Activated CD8-positive, alpha-beta T cell treated with anti-CD3 and anti-CD28 coated beads, Interleukin-2, amount 10 ng/mL, durations not matched to agents 7 days and 5 days (primary cell): Measurements from ENCODE around the gene ABHD18. TPM values are rescaled to one million over a fixed set of nuclear protein-coding genes. Genes with fewer than 3 reads are reported as not detected.
A peak's percentile ranks its signal among the peaks of the same experiment; 100 is the strongest.
"Not testable (repeated sequence)": the region's sequence is repeated elsewhere in the genome, so short reads cannot be mapped to it uniquely, and the experiment has no call there.

Source experiments
- ATAC-seq: fragments of 150-1000 bp; cut with Tn5 transposase; one replicate; pipeline ENCODE4 v1.10.0; 2021; ENCODE audit warnings: moderate library complexity
- CTCF ChIA-PET: fragments of 350-600 bp; sonication (Branson Sonifier 250); formaldehyde crosslinking; loops from one replicate; lab custom pipeline; 2021; ENCODE audit warnings: antibody characterized with exemption; lab: Charles Lee
- POLR2A ChIA-PET: fragments of 350-600 bp; sonication (Branson Sonifier 250); formaldehyde crosslinking; loops from one replicate; lab custom pipeline; 2021; ENCODE audit warnings: antibody characterized with exemption; lab: Charles Lee
- DNase-seq: peaks from one replicate; pipeline ENCODE4 v3.0.0-alpha.2; 2020
- H3K27ac Mint-ChIP-seq: one replicate; pipeline ENCODE4 v1.8.0; 2021; ENCODE audit warnings: mild to moderate bottlenecking, mixed read lengths
- H3K27me3 Mint-ChIP-seq: one replicate; pipeline ENCODE4 v1.8.0; 2021; ENCODE audit warnings: low read depth, mixed read lengths
- H3K36me3 Mint-ChIP-seq: one replicate; pipeline ENCODE4 v1.8.0; 2021; ENCODE audit warnings: low read depth, mixed read lengths
- H3K4me1 Mint-ChIP-seq: one replicate; pipeline ENCODE4 v1.8.0; 2021; ENCODE audit warnings: low read depth, mixed read lengths
- H3K4me3 Mint-ChIP-seq: one replicate; pipeline ENCODE4 v1.8.0; 2021; ENCODE audit warnings: mild to moderate bottlenecking, mixed read lengths
- H3K9me3 Mint-ChIP-seq: one replicate; pipeline ENCODE4 v1.8.0; 2022; ENCODE audit warnings: mixed read lengths; ENCODE audit not compliant: insufficient read depth
- total RNA-seq, 2 experiments: library from RNA; stranded (reverse); gene quantifications; one replicate each; pipeline ENCODE4 v1.2.3, GENCODE V29; 2021

Gene ABHD18
- total RNA-seq, 2 experiments from 2014 or later = 26.4 to 26.5 TPM

DNA sequence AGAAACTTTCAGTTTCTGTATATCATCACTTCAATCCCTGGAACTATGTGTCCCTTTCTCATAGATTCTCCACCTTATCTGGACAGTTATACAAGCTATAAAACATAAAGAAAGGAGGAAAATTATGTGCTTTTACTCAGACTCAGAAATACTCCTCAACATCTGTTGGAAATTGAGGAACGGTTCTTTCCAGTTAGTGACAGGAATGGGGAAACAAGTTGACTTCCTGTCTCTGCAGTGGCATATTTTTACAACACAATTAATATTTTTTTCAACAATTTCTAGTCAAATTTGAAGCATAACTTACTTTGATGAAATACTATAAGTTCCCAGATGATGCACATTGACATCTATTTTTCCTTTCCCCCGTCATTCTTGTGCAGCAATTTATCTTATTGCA is 27.9 kb downstream of the ABHD18 start:
- peak overlapping the region; percentile 15 for H3K4me3 Mint-ChIP-seq
- ChIA-PET POLR2A (no interaction called here), CTCF (no interaction called here)
- DNase-seq (no peak), ATAC-seq (no peak)
- H3K36me3 Mint-ChIP-seq = peaks cover 44% of the 10 kb centered on the region
- no peaks in the 10 kb centered on the region for H3K9me3 Mint-ChIP-seq
- H3K27ac Mint-ChIP-seq = no peak overlapping the region
- H3K27me3 Mint-ChIP-seq = no peaks in the 10 kb centered on the region
- peaks cover 9% of the 10 kb centered on the region for H3K4me1 Mint-ChIP-seq

DNA sequence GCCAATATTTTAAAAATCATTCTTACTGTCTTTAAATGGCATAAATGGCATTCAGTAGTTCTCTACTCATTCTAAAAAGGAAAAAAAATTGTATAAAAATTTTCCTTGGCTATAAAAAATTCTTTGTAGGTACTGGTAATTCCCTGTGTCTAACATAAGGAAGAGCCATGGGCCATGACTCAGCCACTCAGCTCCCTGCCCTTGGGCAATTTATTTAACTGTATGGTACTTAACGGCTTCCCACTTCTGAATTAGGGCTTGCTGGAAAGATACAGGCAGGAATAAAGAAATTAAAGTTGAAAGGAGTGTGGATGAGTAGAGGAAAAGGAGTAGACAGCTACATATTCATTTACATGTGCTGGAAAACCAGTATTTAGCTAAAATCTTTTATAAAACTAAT is 30.6 kb downstream of the ABHD18 start:
- POLR2A ChIA-PET = no interaction called here
- peaks cover 58% of the 10 kb centered on the region for H3K36me3 Mint-ChIP-seq
- no peak overlapping the region for H3K27ac Mint-ChIP-seq
- H3K4me3 Mint-ChIP-seq = no peak overlapping the region
- peaks cover 10% of the 10 kb centered on the region for H3K4me1 Mint-ChIP-seq
- ATAC-seq (no peak), DNase-seq (no peak)
- H3K9me3 Mint-ChIP-seq = peaks cover 10% of the 10 kb centered on the region
- CTCF ChIA-PET = interaction anchor here (0.6 kb wide), 1 partner anchor 293 kb away, joined by 3 read pairs; no protein-coding TSS in a partner anchor
- H3K27me3 Mint-ChIP-seq = no peaks in the 10 kb centered on the region

DNA sequence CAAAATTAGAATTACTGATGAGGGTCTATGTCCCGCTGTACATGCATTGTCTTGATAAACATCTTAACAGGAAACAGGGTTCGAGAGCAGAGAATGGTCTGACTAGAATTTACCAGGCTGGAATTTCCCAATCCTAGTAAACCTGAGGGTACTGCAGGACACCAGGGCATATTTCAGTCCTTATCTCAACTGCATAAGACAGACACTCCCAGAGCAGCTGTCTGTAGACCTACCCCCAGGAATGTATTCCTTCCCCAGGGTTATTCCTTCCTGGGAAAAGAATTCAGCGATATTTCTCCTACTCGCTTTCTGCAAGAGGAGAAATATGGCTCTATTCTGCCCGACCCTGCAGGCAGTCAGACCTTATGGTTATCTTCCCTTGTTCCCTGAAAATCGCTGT is 31.3 kb downstream of the ABHD18 start:
- H3K27me3 Mint-ChIP-seq, H3K4me3 Mint-ChIP-seq, DNase-seq, ATAC-seq, H3K27ac Mint-ChIP-seq, POLR2A ChIA-PET: not testable (repeated sequence)
- H3K36me3 Mint-ChIP-seq = peaks cover 63% of the 10 kb centered on the region
- H3K9me3 Mint-ChIP-seq = peaks cover 10% of the 10 kb centered on the region
- CTCF ChIA-PET = interaction anchor here (0.6 kb wide), 1 partner anchor 292 kb away, joined by 3 read pairs; no protein-coding TSS in a partner anchor
- H3K4me1 Mint-ChIP-seq = peaks cover 17% of the 10 kb centered on the region

DNA sequence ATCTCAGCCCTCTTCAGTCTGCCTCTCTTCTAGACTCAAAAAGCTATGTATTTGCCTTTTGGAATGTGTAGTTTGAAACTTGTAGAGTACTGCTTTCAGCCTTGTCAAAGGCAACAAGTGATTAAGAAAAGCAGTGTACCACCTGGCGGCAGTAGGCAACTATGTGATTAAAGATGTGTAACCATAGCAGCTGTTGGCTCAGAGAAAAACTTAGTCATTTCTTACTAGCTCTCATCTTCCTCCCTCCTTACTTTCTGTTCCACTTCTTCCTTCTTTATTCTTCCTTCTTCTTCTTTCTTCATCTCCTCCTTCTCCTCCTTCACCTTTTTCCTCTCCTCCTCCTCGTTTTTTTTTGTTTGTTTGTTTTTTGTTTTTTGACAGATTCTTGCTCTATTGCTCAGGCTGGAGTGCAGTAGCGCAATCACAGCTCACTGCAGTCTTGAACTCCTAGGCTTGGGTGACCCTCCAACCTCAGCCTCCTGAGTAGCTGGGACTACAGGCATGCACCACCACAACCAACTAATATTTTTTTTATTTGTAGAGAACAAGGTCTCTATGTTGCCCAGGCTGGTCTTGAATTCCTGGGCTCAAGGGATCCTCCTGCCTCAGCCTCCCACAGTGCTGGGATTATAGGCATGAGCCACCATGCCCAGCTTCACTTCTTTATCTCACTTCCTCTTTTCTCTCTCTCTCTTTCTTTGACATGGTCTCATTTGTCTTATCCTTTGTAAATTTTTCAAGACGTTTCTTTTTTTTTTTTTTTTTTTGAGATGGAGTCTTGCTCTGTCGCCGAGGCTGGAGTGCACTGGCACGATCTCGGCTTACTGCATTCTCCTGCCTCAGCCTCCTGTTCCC is 32.6 kb downstream of the ABHD18 start:
- Mint-ChIP-seq H3K4me1 (peaks cover 19% of the 10 kb centered on the region), H3K9me3 (peaks cover 10% of the 10 kb centered on the region), H3K36me3 (peaks cover 68% of the 10 kb centered on the region), H3K27ac (peak overlapping the region; percentile 69), H3K27me3 (no peaks in the 10 kb centered on the region), H3K4me3 (no peak overlapping the region)
- CTCF ChIA-PET = interaction anchor here (1.6 kb wide), 1 partner anchor 33 kb away, joined by 4 read pairs; the partner anchor contains the start of genes ABHD18 and MFSD8
- POLR2A ChIA-PET = interaction anchor here (0.7 kb wide), 1 partner anchor 63 kb away, joined by 6 read pairs; the partner anchor contains the start of gene LARP1B
- ATAC-seq = peak; percentile 30
- DNase-seq = peak; percentile 23

DNA sequence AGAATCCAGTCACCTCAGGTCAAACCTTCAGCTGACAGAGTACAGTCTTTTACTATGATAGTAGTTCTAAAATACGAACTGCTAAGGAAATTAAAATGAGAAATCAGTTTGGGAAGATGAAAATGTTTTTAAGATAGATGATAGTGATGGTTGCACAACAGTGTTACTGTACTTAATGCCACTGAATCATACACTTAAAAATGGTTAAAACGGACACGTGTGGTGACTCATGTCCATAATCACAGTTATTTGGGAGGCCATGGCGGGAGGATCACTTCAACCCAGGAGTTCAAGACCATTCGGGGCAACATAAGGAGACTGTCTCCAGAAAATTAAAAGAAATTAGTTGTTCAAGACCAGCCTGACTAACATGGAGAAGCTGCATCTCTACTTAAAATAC is 41.4 kb downstream of the ABHD18 start:
- Mint-ChIP-seq H3K4me3 (no peak overlapping the region), H3K36me3 (peaks cover 31% of the 10 kb centered on the region), H3K27me3 (no peaks in the 10 kb centered on the region), H3K27ac (no peak overlapping the region), H3K4me1 (peaks cover 4% of the 10 kb centered on the region), H3K9me3 (no peaks in the 10 kb centered on the region)
- ATAC-seq (no peak), DNase-seq (no peak)
- POLR2A ChIA-PET = no interaction called here
- CTCF ChIA-PET = no interaction called here

DNA sequence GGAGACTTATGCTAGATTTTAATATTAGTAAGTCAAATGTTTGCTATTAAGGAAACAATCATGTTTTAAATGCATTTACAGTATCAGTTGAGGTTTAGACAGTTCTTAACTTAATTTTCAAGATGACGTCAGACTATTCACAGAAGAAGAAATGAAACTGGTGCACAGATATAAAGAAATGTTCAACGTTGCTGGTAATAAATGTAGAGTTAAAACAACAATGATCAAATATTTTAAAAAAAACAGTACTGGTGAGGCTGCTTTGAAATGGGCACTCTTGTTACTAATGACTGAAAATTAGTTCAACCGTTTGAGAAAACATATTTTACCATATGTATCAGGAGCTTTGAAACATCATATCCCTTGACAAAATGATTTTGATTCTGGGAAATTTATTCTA is 44.2 kb downstream of the ABHD18 start:
- ChIA-PET POLR2A (interaction anchor here (0.9 kb wide), 1 partner anchor 44 kb away, joined by 3 read pairs; the partner anchor contains the start of gene ABHD18), CTCF (no interaction called here)
- Mint-ChIP-seq H3K27me3 (no peaks in the 10 kb centered on the region), H3K4me3 (no peak overlapping the region), H3K27ac (no peak overlapping the region), H3K9me3 (no peaks in the 10 kb centered on the region), H3K4me1 (no peaks in the 10 kb centered on the region), H3K36me3 (peaks cover 36% of the 10 kb centered on the region)
- ATAC-seq = no peak
- no peak for DNase-seq

DNA sequence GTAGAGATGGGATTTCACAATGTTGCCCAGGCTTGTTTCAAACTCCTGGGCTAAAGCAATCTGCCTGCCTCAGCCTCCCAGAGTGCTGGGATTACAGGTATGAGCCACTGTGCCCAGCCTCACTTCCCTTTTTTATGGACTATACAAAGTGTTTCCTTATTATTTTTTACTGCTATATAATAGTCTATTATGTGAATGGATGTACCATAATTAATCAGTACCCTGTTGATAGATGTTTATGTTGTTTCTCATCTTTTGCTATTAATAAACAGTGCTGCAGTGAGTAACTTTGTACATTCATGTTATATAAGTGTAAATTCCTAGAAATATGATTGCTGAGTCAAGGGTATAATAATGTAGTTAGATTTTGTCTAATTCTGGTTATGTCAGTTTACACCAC is 60.1 kb downstream of the ABHD18 start:
- no peaks in the 10 kb centered on the region for H3K9me3 Mint-ChIP-seq
- ChIA-PET CTCF (no interaction called here), POLR2A (no interaction called here)
- ATAC-seq = no peak
- no peak for DNase-seq
- H3K27ac Mint-ChIP-seq = no peak overlapping the region
- H3K4me3 Mint-ChIP-seq = no peak overlapping the region
- no peaks in the 10 kb centered on the region for H3K27me3 Mint-ChIP-seq
- H3K4me1 Mint-ChIP-seq = no peaks in the 10 kb centered on the region
- H3K36me3 Mint-ChIP-seq = peaks cover 39% of the 10 kb centered on the region

DNA sequence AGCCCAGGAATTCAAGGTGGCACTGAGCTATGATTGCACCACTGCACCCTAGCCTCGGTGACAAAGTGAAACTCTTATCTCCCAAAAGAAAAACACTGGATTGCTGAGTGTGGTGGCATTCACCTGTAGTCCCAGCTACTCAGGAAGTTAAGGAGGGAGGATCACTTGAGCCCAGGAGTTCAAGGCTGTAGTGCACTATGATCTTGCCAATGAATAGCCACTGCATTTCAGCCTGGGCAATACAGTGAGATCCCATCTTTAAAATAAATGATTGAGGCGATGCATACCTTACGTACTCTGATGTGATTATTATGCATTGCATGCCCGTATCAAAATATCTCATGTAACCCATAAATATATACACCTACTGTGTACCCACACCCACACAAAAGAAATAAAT is 64.7 kb downstream of the ABHD18 start:
- ChIA-PET CTCF (no interaction called here), POLR2A (no interaction called here)
- Mint-ChIP-seq H3K27me3 (no peaks in the 10 kb centered on the region), H3K4me3 (no peak overlapping the region), H3K4me1 (no peaks in the 10 kb centered on the region), H3K27ac (no peak overlapping the region), H3K9me3 (no peaks in the 10 kb centered on the region), H3K36me3 (peaks cover 29% of the 10 kb centered on the region)
- DNase-seq = no peak
- no peak for ATAC-seq

DNA sequence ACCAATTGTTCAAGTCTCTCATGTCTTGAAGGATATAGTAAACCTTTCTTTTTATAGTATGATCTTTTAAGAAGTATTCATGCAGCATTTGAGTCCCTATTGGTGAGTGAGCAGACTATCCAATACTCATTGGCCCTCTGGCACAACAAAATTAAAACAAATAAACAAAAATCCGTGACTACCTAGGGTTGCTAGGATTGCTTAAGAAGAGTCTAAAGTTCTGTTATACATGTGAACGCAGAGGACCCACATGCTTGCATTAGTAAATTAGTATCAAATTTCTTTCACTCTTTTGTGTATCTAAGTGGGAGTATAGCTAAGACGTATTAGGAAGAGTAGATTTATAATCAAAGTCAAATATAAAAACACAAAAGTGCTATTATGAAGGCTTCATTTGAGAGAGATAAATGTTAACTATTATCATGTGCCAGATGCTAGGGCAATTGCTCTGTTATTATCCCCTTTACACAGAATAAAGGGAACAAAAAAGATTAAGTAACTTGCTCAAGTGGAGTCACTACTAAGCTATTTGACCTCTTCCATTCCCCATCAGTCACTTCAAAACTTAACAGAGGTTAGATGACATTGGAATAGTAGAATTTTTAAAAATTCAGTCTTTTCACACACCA is 66.7 kb downstream of the ABHD18 start:
- no peak for DNase-seq
- no peak overlapping the region for H3K27ac Mint-ChIP-seq
- ChIA-PET CTCF (no interaction called here), POLR2A (interaction anchor here (1.1 kb wide), 1 partner anchor 151 kb away, joined by 3 read pairs; the partner anchor contains the start of gene PLK4)
- H3K4me3 Mint-ChIP-seq = no peak overlapping the region
- H3K9me3 Mint-ChIP-seq = no peaks in the 10 kb centered on the region
- peaks cover 25% of the 10 kb centered on the region for H3K36me3 Mint-ChIP-seq
- ATAC-seq = no peak
- no peaks in the 10 kb centered on the region for H3K27me3 Mint-ChIP-seq
- no peaks in the 10 kb centered on the region for H3K4me1 Mint-ChIP-seq

DNA sequence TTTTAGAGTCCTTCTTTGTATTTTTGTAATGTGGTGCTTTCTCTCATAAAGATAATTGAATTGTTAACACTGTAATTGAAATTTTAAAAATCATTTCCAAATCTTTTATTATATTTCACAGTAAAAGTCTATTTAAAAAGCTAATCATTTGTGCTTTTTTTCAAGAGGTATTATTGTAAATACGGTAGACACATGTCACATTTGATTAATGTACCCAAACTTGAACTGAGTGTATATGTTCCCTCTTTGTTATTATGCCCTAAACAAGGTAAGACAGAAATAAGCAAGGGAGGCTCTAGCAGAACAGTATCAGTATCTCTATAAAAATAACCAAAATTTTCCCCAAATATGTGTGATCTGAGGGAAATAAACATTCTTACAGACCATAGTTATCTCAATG is 74.4 kb downstream of the ABHD18 start:
- no peak for ATAC-seq
- Mint-ChIP-seq H3K27ac (no peak overlapping the region), H3K9me3 (no peaks in the 10 kb centered on the region), H3K4me1 (no peaks in the 10 kb centered on the region), H3K36me3 (peaks cover 3% of the 10 kb centered on the region), H3K27me3 (no peaks in the 10 kb centered on the region), H3K4me3 (no peak overlapping the region)
- ChIA-PET CTCF (no interaction called here), POLR2A (no interaction called here)
- no peak for DNase-seq

DNA sequence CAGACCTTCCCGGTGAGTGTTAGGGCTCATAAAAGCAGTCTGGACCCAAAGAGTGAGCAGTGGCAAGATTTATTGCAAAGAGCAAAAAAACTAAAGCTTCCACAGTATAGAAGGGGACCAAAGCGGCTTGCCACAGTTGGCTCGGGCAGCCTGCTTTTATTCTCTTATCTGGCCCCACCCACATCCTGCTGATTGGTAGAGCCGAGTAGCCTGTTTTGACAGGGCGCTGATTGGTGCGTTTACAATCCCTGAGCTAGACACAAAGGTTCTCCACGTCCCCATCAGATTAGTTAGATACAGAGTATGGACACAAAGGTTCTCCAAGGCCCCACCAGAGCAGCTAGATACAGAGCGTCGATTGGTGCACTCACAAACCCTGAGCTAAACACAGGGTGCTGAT is 81.8 kb downstream of the ABHD18 start:
- H3K4me3 Mint-ChIP-seq, H3K36me3 Mint-ChIP-seq, H3K4me1 Mint-ChIP-seq, ATAC-seq, DNase-seq, H3K27ac Mint-ChIP-seq, H3K9me3 Mint-ChIP-seq, H3K27me3 Mint-ChIP-seq, CTCF ChIA-PET: not testable (repeated sequence)
- POLR2A ChIA-PET = interaction anchor here (1.2 kb wide), 1 partner anchor 14 kb away, joined by 3 read pairs; the partner anchor contains the start of gene LARP1B

DNA sequence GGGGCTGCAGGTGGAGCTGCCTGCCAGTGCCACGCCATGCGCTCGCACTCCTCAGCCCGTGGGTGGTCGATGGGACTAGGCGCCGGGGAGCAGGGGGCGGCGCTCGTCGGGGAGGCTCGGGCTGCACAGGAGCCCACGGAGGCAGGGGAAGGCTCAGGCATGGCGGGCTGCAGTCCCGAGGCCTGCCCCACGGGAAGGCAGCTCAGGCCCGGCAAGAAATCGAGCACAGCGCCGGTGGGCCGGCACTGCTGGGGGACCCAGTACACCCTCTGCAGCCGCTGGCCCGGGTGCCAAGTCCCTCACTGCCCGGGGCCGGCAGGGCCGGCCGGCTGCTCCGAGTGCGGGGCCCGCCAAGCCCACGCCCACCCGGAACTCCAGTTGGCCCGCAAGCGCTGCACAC is 82.3 kb downstream of the ABHD18 start:
- H3K36me3 Mint-ChIP-seq, H3K4me3 Mint-ChIP-seq, DNase-seq, H3K27ac Mint-ChIP-seq, ATAC-seq, H3K27me3 Mint-ChIP-seq, H3K9me3 Mint-ChIP-seq, H3K4me1 Mint-ChIP-seq, CTCF ChIA-PET: not testable (repeated sequence)
- POLR2A ChIA-PET = interaction anchor here (1.2 kb wide), 1 partner anchor 13 kb away, joined by 3 read pairs; the partner anchor contains the start of gene LARP1B
